Measurements from ENCODE around the gene PLXND1. TPM values are rescaled to one million over a fixed set of nuclear protein-coding genes. Genes with fewer than 3 reads are reported as not detected.

PLXND1 gene
- total and polyA plus RNA-seq, 2 donors (not counting 1 experiment from before 2014, with no cell fraction given): 89.6 to 109 TPM

- peak overlapping the region in 1 of 4 experiments; percentile 20 for H3K4me3 ChIP-seq (replicated peaks in 1 of 4; ENCODE audit: control extremely low read depth in 1 of 4, insufficient read depth in 1 of 4, low read depth in 3 of 4, low read length in 4 of 4)
- no peak for DNase-seq (ENCODE audit: low read depth in 2 of 2)
- H3K4me2 ChIP-seq (ENCODE audit: extremely low read depth, insufficient read depth, low read length): peak overlapping the region; percentile 83
- H3K36me3 ChIP-seq (ENCODE audit: control insufficient read depth, insufficient read depth, low read length): peaks cover 2% of the 10 kb centered on the region
- TF ChIP-seq EZH2 (IDR thresholded peaks at IDR 0.05; ENCODE audit: low read length, missing control alignments): no peak
- H4K20me1 ChIP-seq (ENCODE audit: control insufficient read depth, extremely low read depth, insufficient read depth, low read length): no peaks in the 10 kb centered on the region
- peak overlapping the region; percentile 92 for H3K27ac ChIP-seq (ENCODE audit: insufficient read depth, low read length)
- no peaks in the 10 kb centered on the region for H3K27me3 ChIP-seq (ENCODE audit: control insufficient read depth, insufficient read depth, low read length)
- H3K79me2 ChIP-seq (ENCODE audit: control insufficient read depth, insufficient read depth, low read length): peaks cover 77% of the 10 kb centered on the region
- no peak overlapping the region for H2AFZ ChIP-seq (ENCODE audit: low read length)
- peak overlapping the region; percentile 26 for H3K9ac ChIP-seq (ENCODE audit: insufficient read depth, low read length)
- H3K9me3 ChIP-seq (ENCODE audit: control insufficient read depth, insufficient read depth, low read depth, low read length): no peaks in the 10 kb centered on the region
- H3K4me1 ChIP-seq (ENCODE audit: control insufficient read depth, extremely low read depth, insufficient read depth, low read length): peaks cover 79% of the 10 kb centered on the region
Observed at GRCh38 chr3:129595544-129596193, 10.8 kb downstream of the PLXND1 start.

DNA sequence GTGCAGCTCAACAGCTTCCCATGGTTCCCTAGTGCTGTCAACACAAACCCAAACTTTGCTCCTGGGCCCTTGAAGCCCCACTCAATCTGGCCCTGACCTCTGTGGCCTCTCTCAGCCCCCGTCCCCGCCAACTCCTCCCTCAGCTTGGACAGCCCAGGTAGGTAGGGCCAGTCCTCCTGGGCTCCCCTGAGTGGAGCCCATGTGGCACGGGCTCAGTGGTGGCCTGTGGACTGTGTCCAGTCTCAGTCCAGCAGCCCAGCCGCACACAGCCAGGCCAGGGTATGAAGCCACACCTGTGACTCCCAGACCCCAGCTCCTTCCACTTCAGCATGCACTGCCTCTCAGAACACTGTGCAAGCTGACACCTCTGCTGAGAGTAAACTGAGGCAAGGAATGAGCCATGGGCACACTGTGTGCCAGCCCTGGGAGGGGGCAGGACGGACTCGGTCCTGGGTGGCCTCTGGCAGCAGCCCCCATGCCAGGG, 11.5 kb downstream of the PLXND1 start:
- Histone ChIP-seq H3K79me2 (ENCODE audit: control insufficient read depth, insufficient read depth, low read length) (peaks cover 76% of the 10 kb centered on the region), H3K9ac (ENCODE audit: insufficient read depth, low read length) (no peak overlapping the region), H3K9me3 (ENCODE audit: control insufficient read depth, insufficient read depth, low read depth, low read length) (no peaks in the 10 kb centered on the region), H4K20me1 (ENCODE audit: control insufficient read depth, extremely low read depth, insufficient read depth, low read length) (no peaks in the 10 kb centered on the region), H3K4me2 (ENCODE audit: extremely low read depth, insufficient read depth, low read length) (no peak overlapping the region), H3K4me3 (replicated peaks in 1 of 4; ENCODE audit: control extremely low read depth in 1 of 4, insufficient read depth in 1 of 4, low read depth in 3 of 4, low read length in 4 of 4) (no peak overlapping the region), H3K27ac (ENCODE audit: insufficient read depth, low read length) (peak overlapping the region; percentile 92), H3K4me1 (ENCODE audit: control insufficient read depth, extremely low read depth, insufficient read depth, low read length) (peaks cover 85% of the 10 kb centered on the region), H3K36me3 (ENCODE audit: control insufficient read depth, insufficient read depth, low read length) (peaks cover 2% of the 10 kb centered on the region), H2AFZ (ENCODE audit: low read length) (no peak overlapping the region), H3K27me3 (ENCODE audit: control insufficient read depth, insufficient read depth, low read length) (no peaks in the 10 kb centered on the region)
- TF ChIP-seq, protein P1, sequence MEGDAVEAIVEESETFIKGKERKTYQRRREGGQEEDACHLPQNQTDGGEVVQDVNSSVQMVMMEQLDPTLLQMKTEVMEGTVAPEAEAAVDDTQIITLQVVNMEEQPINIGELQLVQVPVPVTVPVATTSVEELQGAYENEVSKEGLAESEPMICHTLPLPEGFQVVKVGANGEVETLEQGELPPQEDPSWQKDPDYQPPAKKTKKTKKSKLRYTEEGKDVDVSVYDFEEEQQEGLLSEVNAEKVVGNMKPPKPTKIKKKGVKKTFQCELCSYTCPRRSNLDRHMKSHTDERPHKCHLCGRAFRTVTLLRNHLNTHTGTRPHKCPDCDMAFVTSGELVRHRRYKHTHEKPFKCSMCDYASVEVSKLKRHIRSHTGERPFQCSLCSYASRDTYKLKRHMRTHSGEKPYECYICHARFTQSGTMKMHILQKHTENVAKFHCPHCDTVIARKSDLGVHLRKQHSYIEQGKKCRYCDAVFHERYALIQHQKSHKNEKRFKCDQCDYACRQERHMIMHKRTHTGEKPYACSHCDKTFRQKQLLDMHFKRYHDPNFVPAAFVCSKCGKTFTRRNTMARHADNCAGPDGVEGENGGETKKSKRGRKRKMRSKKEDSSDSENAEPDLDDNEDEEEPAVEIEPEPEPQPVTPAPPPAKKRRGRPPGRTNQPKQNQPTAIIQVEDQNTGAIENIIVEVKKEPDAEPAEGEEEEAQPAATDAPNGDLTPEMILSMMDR (conservative IDR thresholded peaks at IDR 0.05 in 1 of 2, IDR thresholded peaks at IDR 0.05 in 1 of 2; ENCODE audit: low read depth in 1 of 2, low read length in 2 of 2): no peak
- TF ChIP-seq EZH2 (IDR thresholded peaks at IDR 0.05; ENCODE audit: low read length, missing control alignments): no peak
- no peak for DNase-seq (ENCODE audit: low read depth in 2 of 2)

DNA sequence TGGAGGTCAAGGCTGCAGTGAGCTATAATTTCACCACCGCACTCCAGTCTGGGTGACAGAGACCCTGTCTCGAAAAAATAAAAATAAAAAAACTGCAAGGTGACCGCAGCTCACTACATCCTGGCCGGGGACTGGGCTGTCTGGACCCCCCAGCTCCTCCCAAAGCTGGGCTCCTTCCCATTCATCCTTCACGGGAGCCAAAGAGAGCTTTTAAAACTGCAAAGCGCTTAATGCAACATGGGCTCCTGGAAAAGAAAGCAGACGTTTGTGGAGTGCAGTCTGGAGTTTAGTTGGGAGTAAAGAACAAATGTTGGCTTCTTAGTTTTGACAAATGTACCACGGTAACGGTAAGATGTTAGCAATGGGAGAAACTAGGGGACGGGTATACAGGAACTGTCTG, 12.1 kb downstream of the PLXND1 start:
- no peak for DNase-seq (ENCODE audit: low read depth in 2 of 2)
- H3K4me3 ChIP-seq (replicated peaks in 1 of 4; ENCODE audit: control extremely low read depth in 1 of 4, insufficient read depth in 1 of 4, low read depth in 3 of 4, low read length in 4 of 4): no peak overlapping the region
- peaks cover 83% of the 10 kb centered on the region for H3K4me1 ChIP-seq (ENCODE audit: control insufficient read depth, extremely low read depth, insufficient read depth, low read length)
- H3K27ac ChIP-seq (ENCODE audit: insufficient read depth, low read length): peak overlapping the region; percentile 92
- H3K9me3 ChIP-seq (ENCODE audit: control insufficient read depth, insufficient read depth, low read depth, low read length): no peaks in the 10 kb centered on the region
- H3K9ac ChIP-seq (ENCODE audit: insufficient read depth, low read length): no peak overlapping the region
- peaks cover 76% of the 10 kb centered on the region for H3K79me2 ChIP-seq (ENCODE audit: control insufficient read depth, insufficient read depth, low read length)
- H4K20me1 ChIP-seq (ENCODE audit: control insufficient read depth, extremely low read depth, insufficient read depth, low read length): no peaks in the 10 kb centered on the region
- TF ChIP-seq, protein P1 (conservative IDR thresholded peaks at IDR 0.05 in 1 of 2, IDR thresholded peaks at IDR 0.05 in 1 of 2; ENCODE audit: low read depth in 1 of 2, low read length in 2 of 2): no peak
- no peak for TF ChIP-seq EZH2 (IDR thresholded peaks at IDR 0.05; ENCODE audit: low read length, missing control alignments)
- H3K4me2 ChIP-seq (ENCODE audit: extremely low read depth, insufficient read depth, low read length): peak overlapping the region; percentile 59
- H3K36me3 ChIP-seq (ENCODE audit: control insufficient read depth, insufficient read depth, low read length): peaks cover 2% of the 10 kb centered on the region
- H2AFZ ChIP-seq (ENCODE audit: low read length): no peak overlapping the region
- H3K27me3 ChIP-seq (ENCODE audit: control insufficient read depth, insufficient read depth, low read length): no peaks in the 10 kb centered on the region

Measured in fibroblast of lung (primary cell).